NT2/D1 (cell line): ENCODE data around the gene RMI2.

Experiments
- DNase-seq: peaks from one replicate; pipeline ENCODE4 v3.0.0-alpha.2; 2011; ENCODE audit warnings: low read depth, low spot score
- H3K27me3 ChIP-seq: 2 replicates; pipeline ENCODE4 v1.6.0; 2011; ENCODE audit warnings: mild to moderate bottlenecking; ENCODE audit not compliant: insufficient read length, insufficient read depth
- H3K36me3 ChIP-seq: 2 replicates; pipeline ENCODE4 v1.6.1; 2011; ENCODE audit warnings: mild to moderate bottlenecking, low read length, mixed read lengths; ENCODE audit not compliant: insufficient read depth, insufficient read length
- H3K4me1 ChIP-seq: 2 replicates; pipeline ENCODE4 v1.5.1; 2011; ENCODE audit not compliant: insufficient read depth, insufficient read length
- H3K4me3 ChIP-seq: 2 replicates; pipeline ENCODE4 v1.5.1; 2011; ENCODE audit warnings: low read depth; ENCODE audit not compliant: insufficient read length
- H3K9ac ChIP-seq: 2 replicates; pipeline ENCODE4 v1.6.0; 2011; ENCODE audit warnings: low read depth; ENCODE audit not compliant: insufficient read length
- H3K9me3 ChIP-seq: 2 replicates; pipeline ENCODE4 v1.5.1; 2011; ENCODE audit warnings: mild to moderate bottlenecking, low read length; ENCODE audit not compliant: insufficient read depth
- SUZ12 ChIP-seq: IDR thresholded peaks from 2 replicates; pipeline ENCODE4 v1.6.1; 2011; ENCODE audit not compliant: insufficient read length, insufficient read depth; ENCODE audit errors: extremely low read depth
- YY1 ChIP-seq: IDR thresholded peaks from 2 replicates; pipeline ENCODE4 v1.6.1; 2011; ENCODE audit not compliant: insufficient read length, insufficient read depth
- ZNF274 ChIP-seq: IDR thresholded peaks from 2 replicates; pipeline ENCODE4 v1.6.1; 2011; ENCODE audit warnings: mild to moderate bottlenecking, low read depth, low read length

RMI2 gene

DNA sequence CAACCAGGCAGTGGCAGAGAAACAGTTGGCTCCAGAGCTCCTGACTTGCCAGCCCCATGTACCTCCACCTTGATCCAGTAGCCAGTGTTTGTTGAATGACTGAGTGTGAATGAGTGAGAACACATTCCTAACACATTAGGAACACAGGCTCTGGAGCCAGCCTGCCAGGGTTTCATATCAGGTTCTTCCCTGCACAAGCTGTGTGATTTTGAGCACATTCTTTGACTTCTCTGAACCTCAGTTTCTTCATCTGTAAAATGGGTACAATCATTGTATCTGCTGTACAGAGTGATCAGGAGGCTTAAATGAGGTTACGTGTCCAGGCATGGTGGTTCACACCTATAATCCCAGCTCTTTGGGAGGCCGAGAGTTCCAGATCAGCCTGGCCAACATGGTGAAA lies 13.3 kb upstream of the RMI2 start:
- Histone ChIP-seq H3K36me3 (no peaks in the 10 kb centered on the region), H3K9me3 (peaks cover 30% of the 10 kb centered on the region; the same call in 1 of the 2 replicates), H3K27me3 (no peaks in the 10 kb centered on the region), H3K4me3 (no peak overlapping the region), H3K4me1 (peaks cover 4% of the 10 kb centered on the region), H3K9ac (no peak overlapping the region)
- no peak for DNase-seq
- no peak for TF ChIP-seq SUZ12
- TF ChIP-seq YY1 = no peak
- TF ChIP-seq ZNF274 = no peak

DNA sequence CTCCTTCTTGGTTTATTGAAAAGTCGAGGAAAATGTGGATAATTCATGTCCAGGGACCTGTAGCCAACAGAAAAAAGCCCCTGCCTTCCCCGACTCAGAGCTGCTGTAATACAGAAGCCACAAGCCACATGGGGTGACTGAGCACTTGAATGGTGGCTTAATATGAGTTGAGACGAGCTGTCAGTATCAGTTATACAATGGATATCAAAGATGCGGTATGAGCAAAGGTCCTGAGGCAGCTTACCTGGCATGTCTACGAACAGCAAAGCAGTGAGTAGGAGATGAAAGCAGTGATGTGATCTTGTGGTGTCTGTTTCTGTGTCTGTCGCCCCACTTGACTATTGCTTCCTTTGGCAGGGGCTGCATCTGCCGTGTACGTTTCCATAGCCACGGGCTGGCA lies 12.2 kb upstream of the RMI2 start:
- DNase-seq = no peak
- no peak for TF ChIP-seq ZNF274
- no peak for TF ChIP-seq YY1
- no peak for TF ChIP-seq SUZ12
- Histone ChIP-seq H3K36me3 (no peaks in the 10 kb centered on the region), H3K9ac (no peak overlapping the region), H3K27me3 (no peaks in the 10 kb centered on the region), H3K4me3 (no peak overlapping the region), H3K4me1 (no peaks in the 10 kb centered on the region), H3K9me3 (peaks cover 22% of the 10 kb centered on the region; the same call in 1 of the 2 replicates)

DNA sequence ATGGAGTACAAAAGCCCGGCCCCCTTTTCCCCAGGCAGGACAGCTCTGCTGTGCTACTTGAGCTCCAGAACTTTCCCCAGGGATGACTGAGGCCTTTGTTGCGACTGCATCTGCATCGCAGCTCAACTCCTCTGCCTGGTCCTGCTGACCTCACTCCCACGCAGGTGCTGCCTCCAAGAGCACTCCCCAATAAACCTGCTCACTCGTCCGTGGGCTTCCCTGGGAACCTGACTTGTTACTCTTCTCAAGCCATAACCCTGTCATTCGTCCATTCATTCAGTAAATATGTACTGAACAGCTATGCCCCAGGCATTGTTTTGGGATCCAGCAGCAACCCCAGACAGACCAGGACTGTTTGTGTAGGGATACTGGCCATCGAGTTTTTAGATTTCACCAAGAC lies 11.6 kb upstream of the RMI2 start:
- TF ChIP-seq ZNF274 (no peak), YY1 (no peak), SUZ12 (no peak)
- no peak overlapping the region for H3K4me3 ChIP-seq
- no peak overlapping the region for H3K9ac ChIP-seq
- no peaks in the 10 kb centered on the region for H3K36me3 ChIP-seq
- DNase-seq = no peak
- peaks cover 20% of the 10 kb centered on the region; the same call in 1 of the 2 replicates for H3K9me3 ChIP-seq
- no peaks in the 10 kb centered on the region for H3K27me3 ChIP-seq
- H3K4me1 ChIP-seq = no peaks in the 10 kb centered on the region

DNA sequence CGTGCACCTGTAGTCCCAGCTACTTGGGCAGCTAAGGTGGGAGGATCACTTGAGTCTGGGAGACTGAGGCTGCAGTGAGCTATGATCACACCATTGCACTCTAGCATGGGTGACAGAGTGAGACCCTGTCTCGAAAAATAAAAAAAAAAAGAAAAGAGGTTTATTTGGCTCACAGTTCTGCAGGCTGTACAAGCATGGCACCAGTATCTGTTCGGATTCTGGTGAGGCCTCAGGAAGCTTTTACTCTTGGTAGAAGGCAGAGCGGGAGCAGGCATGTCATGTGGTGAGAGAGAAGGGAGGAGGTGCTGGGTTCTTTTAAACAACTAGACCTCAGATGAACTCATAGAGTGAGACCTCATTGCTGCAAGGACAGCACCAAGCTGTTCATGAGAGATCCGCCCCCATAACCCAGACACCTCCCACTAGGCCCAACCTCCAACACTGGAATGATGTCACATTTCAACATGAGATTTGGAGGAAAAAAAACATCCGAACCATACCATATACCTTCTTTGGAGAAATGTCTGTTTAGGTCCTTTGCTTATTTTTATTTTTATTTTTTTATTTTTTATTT lies 10.3 kb upstream of the RMI2 start:
- Histone ChIP-seq H3K27me3 (no peaks in the 10 kb centered on the region), H3K36me3 (no peaks in the 10 kb centered on the region), H3K4me3 (no peak overlapping the region), H3K4me1 (no peaks in the 10 kb centered on the region), H3K9me3 (peaks cover 20% of the 10 kb centered on the region; the same call in 1 of the 2 replicates), H3K9ac (no peak overlapping the region)
- TF ChIP-seq ZNF274 (no peak), SUZ12 (no peak), YY1 (no peak)
- no peak for DNase-seq

DNA sequence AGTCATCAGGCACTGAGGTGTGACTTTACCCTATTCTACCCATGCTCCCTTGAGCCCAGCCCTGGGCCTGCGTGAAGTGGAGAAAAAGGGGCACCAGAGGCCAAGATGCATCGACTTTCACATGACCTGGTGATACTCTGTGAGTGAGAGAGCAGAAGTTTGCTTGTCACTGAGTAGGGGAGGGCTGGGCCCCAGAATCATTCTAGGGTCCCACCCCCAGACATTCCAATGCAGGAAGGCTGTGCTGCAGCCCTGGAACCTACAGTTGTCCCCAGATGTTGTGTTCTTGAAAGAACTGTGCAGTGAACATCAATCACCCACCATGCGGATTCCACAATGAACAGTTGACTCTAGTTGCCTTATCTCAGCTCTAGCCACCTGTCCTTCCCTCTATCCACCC lies 6.2 kb upstream of the RMI2 start:
- no peak overlapping the region for H3K9ac ChIP-seq
- H3K4me1 ChIP-seq = peaks cover 6% of the 10 kb centered on the region
- H3K27me3 ChIP-seq = no peaks in the 10 kb centered on the region
- TF ChIP-seq ZNF274 = no peak
- TF ChIP-seq SUZ12 = no peak
- TF ChIP-seq YY1 = no peak
- H3K4me3 ChIP-seq = no peak overlapping the region
- peaks cover 20% of the 10 kb centered on the region; the same call in 1 of the 2 replicates for H3K9me3 ChIP-seq
- no peak for DNase-seq
- H3K36me3 ChIP-seq = peaks cover 3% of the 10 kb centered on the region

DNA sequence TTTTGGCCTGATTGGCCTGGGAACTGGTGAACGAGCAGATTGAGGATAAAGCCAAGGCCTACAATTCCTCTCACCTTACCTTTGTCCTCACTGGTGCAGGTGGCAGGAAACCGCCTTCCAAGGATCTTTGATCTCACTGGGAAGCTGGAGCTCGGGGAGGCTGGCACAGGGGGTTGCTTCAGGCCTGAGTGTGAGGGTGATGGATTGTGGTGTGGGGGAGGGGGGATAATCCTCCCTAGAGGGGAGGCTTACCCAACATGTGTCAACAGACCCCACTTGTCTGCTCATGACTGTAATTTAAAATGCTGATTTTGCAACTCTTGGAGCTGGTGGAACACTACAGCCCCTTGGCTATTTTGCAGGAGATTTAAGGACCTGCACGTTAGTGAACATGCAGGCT lies 4.5 kb upstream of the RMI2 start:
- no peak for DNase-seq
- peaks cover 8% of the 10 kb centered on the region for H3K4me1 ChIP-seq
- peak overlapping the region; percentile 1 for H3K9ac ChIP-seq
- H3K9me3 ChIP-seq = peaks cover 9% of the 10 kb centered on the region; the same call in 1 of the 2 replicates
- peaks cover 3% of the 10 kb centered on the region for H3K36me3 ChIP-seq
- no peaks in the 10 kb centered on the region for H3K27me3 ChIP-seq
- TF ChIP-seq YY1 (no peak), SUZ12 (no peak), ZNF274 (no peak)
- H3K4me3 ChIP-seq = no peak overlapping the region

DNA sequence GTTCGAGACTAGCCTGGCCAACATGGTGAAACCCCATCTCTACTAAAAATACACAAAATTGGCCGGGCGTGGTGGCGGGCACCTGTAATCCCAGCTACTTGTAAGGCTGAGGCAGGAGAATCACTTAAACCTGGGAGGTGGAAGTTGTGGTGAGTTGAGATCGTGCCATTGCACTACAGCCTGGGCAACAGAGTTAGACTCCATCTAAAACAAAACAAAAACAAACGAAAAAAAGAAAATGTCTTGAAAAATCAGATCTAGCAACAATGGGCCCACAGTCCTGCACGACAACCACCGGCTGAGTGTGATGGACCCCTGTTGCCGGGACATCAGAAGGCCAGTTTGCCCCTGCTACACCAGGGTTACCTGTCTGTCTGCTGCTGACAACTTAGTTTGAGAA lies 3.9 kb upstream of the RMI2 start:
- Histone ChIP-seq H3K9ac (no peak overlapping the region), H3K4me3 (no peak overlapping the region), H3K9me3 (peaks cover 8% of the 10 kb centered on the region; the same call in 1 of the 2 replicates), H3K36me3 (peaks cover 3% of the 10 kb centered on the region), H3K27me3 (no peaks in the 10 kb centered on the region), H3K4me1 (peaks cover 8% of the 10 kb centered on the region)
- DNase-seq = no peak
- TF ChIP-seq ZNF274 (no peak), SUZ12 (no peak), YY1 (no peak)
